HepG2 (cell line): ENCODE data around the gene FKBP5. TPM values are rescaled to one million over a fixed set of nuclear protein-coding genes. Genes with fewer than 3 reads are reported as not detected.

Experiments used
- ARHGAP35 ChIP-seq: sonication (generic); formaldehyde crosslinking; IDR thresholded peaks from 2 replicates; pipeline ENCODE4 v1.9.0; 2022; ENCODE audit warnings: mild to moderate bottlenecking, inconsistent platforms, moderate library complexity, missing genetic modification reagents, borderline replicate concordance
- CENPT ChIP-seq: sonication (generic); formaldehyde crosslinking; IDR thresholded peaks from 2 replicates; pipeline ENCODE4 v1.8.0; 2022; ENCODE audit warnings: low read depth, mild to moderate bottlenecking, moderate library complexity, missing genetic modification reagents
- CTCF ChIP-seq: sonication (generic); formaldehyde crosslinking; IDR thresholded peaks from 2 replicates; pipeline ENCODE4 v1.5.0; 2020; ENCODE audit warnings: mild to moderate bottlenecking, missing genetic modification reagents, moderate library complexity
- IRF9 ChIP-seq: sonication (generic); formaldehyde crosslinking; IDR thresholded peaks from 2 replicates; pipeline ENCODE4 v1.8.0; 2022; ENCODE audit warnings: missing genetic modification reagents, mild to moderate bottlenecking, borderline replicate concordance
- KLF11 ChIP-seq: IDR thresholded peaks from 2 replicates; pipeline ENCODE4 v1.6.1; 2016; ENCODE audit warnings: missing compliant biosample characterization
- MTF1 ChIP-seq: sonication (generic); formaldehyde crosslinking; IDR thresholded peaks from 2 replicates; pipeline ENCODE4 v1.5.0; 2020; ENCODE audit warnings: missing genetic modification reagents
- PBX2 ChIP-seq: IDR thresholded peaks from 2 replicates; pipeline ENCODE4 v1.6.1; 2016; ENCODE audit warnings: control low read depth
- SETDB1 ChIP-seq: sonication (generic); formaldehyde crosslinking; IDR thresholded peaks from 2 replicates; pipeline ENCODE4 v1.5.1; 2020; ENCODE audit warnings: missing genetic modification reagents, mild to moderate bottlenecking, borderline replicate concordance
- SMAD1 ChIP-seq: sonication (generic); formaldehyde crosslinking; IDR thresholded peaks from 2 replicates; pipeline ENCODE4 v1.4.0; 2020; ENCODE audit warnings: missing genetic modification reagents, low read depth, mild to moderate bottlenecking, borderline replicate concordance
- SMAD9 ChIP-seq: sonication (generic); formaldehyde crosslinking; IDR thresholded peaks from 2 replicates; pipeline ENCODE4 v1.5.1; 2020; ENCODE audit warnings: mild to moderate bottlenecking, missing genetic modification reagents
- SOX13 ChIP-seq, 3 experiments: fragments of 450-650 bp in 1 of 3; sonication (generic) in 1 of 3; formaldehyde crosslinking in 1 of 3; IDR thresholded peaks in 2 of 3; conservative IDR thresholded peaks in 1 of 3; 2 replicates each; pipeline versions ENCODE4 v1.5.0 to v1.6.1; 2016 to 2020; ENCODE audit warnings: antibody characterized with exemption in 1 of 3, mild to moderate bottlenecking in 1 of 3, missing compliant biosample characterization in 1 of 3, missing genetic modification reagents in 1 of 3, moderate library complexity in 1 of 3
- SRSF4 ChIP-seq: fragments of 200-400 bp; formaldehyde crosslinking; IDR thresholded peaks from one replicate; pipeline ENCODE4 v1.6.1; 2018; ENCODE audit warnings: mild to moderate bottlenecking, low read depth, low read length, moderate library complexity; ENCODE audit not compliant: poor library complexity, severe bottlenecking
- TBX2 ChIP-seq: sonication (generic); formaldehyde crosslinking; IDR thresholded peaks from 2 replicates; pipeline ENCODE4 v1.5.0; 2020; ENCODE audit warnings: missing genetic modification reagents, mild to moderate bottlenecking, borderline replicate concordance
- ZNF136 ChIP-seq: sonication (generic); formaldehyde crosslinking; IDR thresholded peaks from 2 replicates; pipeline ENCODE4 v1.8.1; 2022; ENCODE audit warnings: low read depth, mild to moderate bottlenecking, moderate library complexity, missing genetic modification reagents
- ZNF382 ChIP-seq: sonication (generic); formaldehyde crosslinking; IDR thresholded peaks from 2 replicates; pipeline ENCODE4 v1.5.0; 2020; ENCODE audit warnings: missing genetic modification reagents, mild to moderate bottlenecking, borderline replicate concordance
- ZNF574 ChIP-seq: sonication (generic); formaldehyde crosslinking; IDR thresholded peaks from 2 replicates; pipeline ENCODE4 v1.4.0; 2020; ENCODE audit warnings: missing genetic modification reagents
- ZNF576 ChIP-seq: sonication (generic); formaldehyde crosslinking; IDR thresholded peaks from 2 replicates; pipeline ENCODE4 v1.4.0; 2020; ENCODE audit warnings: mild to moderate bottlenecking, missing genetic modification reagents
- ZNF614 ChIP-seq: IDR thresholded peaks from 2 replicates; pipeline ENCODE4 v1.6.1; 2018; ENCODE audit warnings: missing biosample characterization, missing genetic modification reagents, inconsistent platforms, borderline replicate concordance
- polyA plus RNA-seq, 8 experiments: library from polyadenylated mRNA; depleted of rRNA in 3 of 8; stranded (reverse) in 7 of 8; unstranded in 1 of 8; fragments of >200 nt; fragmentation: Illumina TruSeq in 4 of 8; extraction: Trizol in 4 of 8; gene quantifications; 2 replicates each; pipeline versions ENCODE4 v1.2.1 to v1.2.3, GENCODE V29; 2011 to 2016; ENCODE audit warnings: low read depth in 4 of 8, missing spikeins in 1 of 8, mixed read lengths in 1 of 8; ENCODE audit not compliant: insufficient read depth in 1 of 8
- total RNA-seq, 5 experiments: library from RNA; depleted of rRNA; stranded (reverse); fragments of >200 nt; fragmentation: Illumina TruSeq; extraction: Trizol; gene quantifications; 2 replicates each; pipeline ENCODE4 v1.2.3, GENCODE V29; 2016; ENCODE audit warnings: low read depth in 1 of 5
- TF ChIP-seq, protein P1 (sequence below): sonication (generic); formaldehyde crosslinking; IDR thresholded peaks from 2 replicates; pipeline ENCODE4 v1.4.0; 2020; ENCODE audit warnings: missing genetic modification reagents, low read depth, mild to moderate bottlenecking, borderline replicate concordance

The FKBP5 gene
- total and polyA plus RNA-seq, 2 of the 13 experiments (the other 11 are each of a cell fraction or from before 2014, with no cell fraction given), result 8.0 to 17.4 TPM

DNA sequence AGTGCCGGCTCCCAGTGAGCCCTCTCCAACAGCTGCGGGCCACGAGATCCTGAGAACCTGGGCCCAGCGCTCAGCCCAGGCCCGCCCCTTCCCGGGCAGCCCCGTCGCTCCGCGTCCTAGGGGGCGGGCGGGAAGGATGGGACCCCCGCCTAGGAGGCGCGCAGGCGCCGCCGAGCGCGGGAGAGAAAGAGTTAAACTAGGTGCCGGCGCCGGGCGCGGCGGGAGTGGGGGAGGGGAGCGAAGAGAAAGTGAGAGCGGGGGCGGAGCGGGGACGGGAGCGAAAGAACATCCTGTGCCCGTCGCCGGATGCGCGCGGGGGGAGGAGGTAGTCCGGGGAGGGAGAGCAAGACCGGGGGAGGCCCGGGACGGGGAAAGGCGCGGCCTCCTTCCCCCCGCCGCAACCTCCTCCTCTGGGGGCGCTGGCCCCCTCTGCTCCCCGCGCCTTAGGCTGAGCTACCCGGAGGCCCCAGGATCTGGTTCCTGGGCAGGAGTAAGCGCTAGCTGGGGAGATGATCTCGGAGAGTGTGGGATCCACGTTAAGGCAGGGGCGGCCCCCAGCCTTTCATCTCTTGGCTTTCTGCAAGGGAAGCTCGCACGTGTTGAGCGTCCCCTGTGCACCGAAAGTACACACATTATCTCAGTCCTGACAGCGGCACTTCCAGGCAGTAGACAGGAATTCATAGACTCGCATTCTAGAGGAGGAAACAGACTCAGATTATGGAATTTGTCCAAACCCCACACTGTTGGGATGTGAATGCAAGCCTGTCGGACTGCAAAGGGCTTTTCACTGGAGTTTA is 43.2 kb upstream of the FKBP5 start (continued):
- peak; percentile 91; the same call in 1 of the 2 replicates for TF ChIP-seq IRF9
- no peak for TF ChIP-seq PBX2 (CRISPR knock-in tag)
- no peak for TF ChIP-seq ZNF382
- no peak for TF ChIP-seq MTF1
- no peak for TF ChIP-seq CENPT
- TF ChIP-seq ZNF576 (CRISPR knock-in tag), result no peak; the same call in 1 of the 2 replicates
- peak; percentile 69 for TF ChIP-seq ZNF614 (CRISPR knock-in tag)
- no peak for TF ChIP-seq SMAD1
- TF ChIP-seq ZNF574 (CRISPR knock-in tag), result peak; percentile 59
- peak; percentile 86; the same call in 1 of the 2 replicates for TF ChIP-seq TBX2 (CRISPR knock-in tag)
- TF ChIP-seq, protein P1, sequence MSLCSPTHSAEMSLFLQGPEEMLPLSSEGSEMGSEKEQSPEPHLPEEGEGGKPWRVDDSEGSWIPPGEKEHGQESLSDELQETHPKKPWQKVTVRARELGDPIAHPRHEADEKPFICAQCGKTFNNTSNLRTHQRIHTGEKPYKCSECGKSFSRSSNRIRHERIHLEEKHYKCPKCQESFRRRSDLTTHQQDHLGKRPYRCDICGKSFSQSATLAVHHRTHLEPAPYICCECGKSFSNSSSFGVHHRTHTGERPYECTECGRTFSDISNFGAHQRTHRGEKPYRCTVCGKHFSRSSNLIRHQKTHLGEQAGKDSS, result no peak
- peak; percentile 48 for TF ChIP-seq CTCF (CRISPR knock-in tag)
- TF ChIP-seq SMAD9 (CRISPR knock-in tag), result no peak
- no peak for TF ChIP-seq ZNF136
- TF ChIP-seq SOX13 (IDR thresholded peaks at IDR 0.05), result peak; percentile 36; the same call in 1 of the 2 replicates
- peak in 1 of 2 experiments; percentile 67; a peak in 2 of 4 replicates for TF ChIP-seq SOX13 (CRISPR knock-in tag; conservative IDR thresholded peaks at IDR 0.05 in 1 of 2, IDR thresholded peaks at IDR 0.05 in 1 of 2)
- TF ChIP-seq ARHGAP35 (CRISPR knock-in tag), result no peak; the same call in 1 of the 2 replicates
- peak; percentile 74 for TF ChIP-seq KLF11
- TF ChIP-seq SETDB1, result no peak
- TF ChIP-seq SRSF4, result no peak
